Keratinocyte (primary cell): ENCODE measurements around the gene ABHD5. TPM values are rescaled to one million over a fixed set of nuclear protein-coding genes. Genes with fewer than 3 reads are reported as not detected.

ENCODE experiments used
- DNase-seq: peaks from one replicate; pipeline ENCODE4 v3.0.0-alpha.2; 2011; ENCODE audit warnings: low read depth, missing footprints, low spot score
- FAIRE-seq: peaks from 2 replicates; lab custom pipeline; 2011; peaks lifted over from hg19 to GRCh38; lab: Jason Lieb, UNC
- H2AFZ ChIP-seq: 2 replicates; pipeline ENCODE4 v1.6.0; 2012; ENCODE audit warnings: low read length, control low read depth, inconsistent platforms; ENCODE audit not compliant: control insufficient read depth
- H3K27ac ChIP-seq: 2 replicates; pipeline ENCODE4 v1.5.1; 2011; ENCODE audit warnings: low read length; ENCODE audit not compliant: control insufficient read depth, insufficient read depth
- H3K27me3 ChIP-seq: 3 replicates; pipeline ENCODE4 v1.6.0; 2011; ENCODE audit warnings: low read length; ENCODE audit not compliant: control insufficient read depth, insufficient read depth; ENCODE audit errors: extremely low read depth
- H3K36me3 ChIP-seq, 2 experiments: 2 replicates in 1 of 2; 3 replicates in 1 of 2; pipeline ENCODE4 v1.5.1; 2011; ENCODE audit warnings: low read length in 2 of 2, mild to moderate bottlenecking in 1 of 2; ENCODE audit not compliant: control insufficient read depth in 2 of 2, insufficient read depth in 2 of 2; ENCODE audit errors: extremely low read depth in 1 of 2
- H3K4me1 ChIP-seq: 3 replicates; pipeline ENCODE4 v1.5.1; 2011; ENCODE audit warnings: low read length; ENCODE audit not compliant: control insufficient read depth, insufficient read depth; ENCODE audit errors: extremely low read depth
- H3K4me2 ChIP-seq: 3 replicates; pipeline ENCODE4 v1.6.0; 2011; ENCODE audit warnings: low read depth, low read length; ENCODE audit not compliant: control insufficient read depth, insufficient read depth; ENCODE audit errors: extremely low read depth
- H3K4me3 ChIP-seq, 3 experiments: fragments of 200-600 bp in 1 of 3; sonication (generic) in 1 of 3; 2 replicates in 2 of 3; 3 replicates in 1 of 3; pipeline ENCODE4 v1.5.1; 2011 to 2016; ENCODE audit warnings: low read length in 3 of 3, mild to moderate bottlenecking in 3 of 3, control low read depth in 2 of 3, inconsistent platforms in 1 of 3, low read depth in 1 of 3, mixed read lengths in 1 of 3, mixed run types in 1 of 3, moderate library complexity in 1 of 3; ENCODE audit not compliant: control insufficient read depth in 2 of 3, insufficient read depth in 2 of 3; ENCODE audit errors: extremely low read depth in 1 of 3
- H3K79me2 ChIP-seq: 2 replicates; pipeline ENCODE4 v1.6.0; 2012; ENCODE audit warnings: low read length; ENCODE audit not compliant: control insufficient read depth, insufficient read depth
- H3K9ac ChIP-seq: 3 replicates; pipeline ENCODE4 v1.6.0; 2011; ENCODE audit warnings: low read length; ENCODE audit not compliant: control insufficient read depth, insufficient read depth; ENCODE audit errors: extremely low read depth
- H3K9me1 ChIP-seq: 3 replicates; pipeline ENCODE4 v1.6.0; 2011; ENCODE audit warnings: low read length; ENCODE audit not compliant: control insufficient read depth, insufficient read depth; ENCODE audit errors: extremely low read depth
- H3K9me3 ChIP-seq: 2 replicates; pipeline ENCODE4 v1.5.1; 2012; ENCODE audit warnings: low read depth, low read length; ENCODE audit not compliant: control insufficient read depth
- H4K20me1 ChIP-seq: 3 replicates; pipeline ENCODE4 v1.6.0; 2011; ENCODE audit warnings: low read length; ENCODE audit not compliant: control insufficient read depth, insufficient read depth; ENCODE audit errors: extremely low read depth
- CTCF ChIP-seq, 3 experiments: IDR thresholded peaks in 1 of 3; conservative IDR thresholded peaks in 1 of 3; optimal IDR thresholded peaks in 1 of 3; 2 replicates in 2 of 3; 3 replicates in 1 of 3; pipeline versions ENCODE3 to v1.5.1; 2011; ENCODE audit warnings: low read length in 3 of 3, mild to moderate bottlenecking in 3 of 3, moderate library complexity in 2 of 3, control low read depth in 1 of 3, inconsistent platforms in 1 of 3; ENCODE audit not compliant: insufficient read depth in 2 of 3; ENCODE audit errors: extremely low read depth in 1 of 3
- EZH2 ChIP-seq: IDR thresholded peaks from one replicate; pipeline ENCODE4 v1.6.1; 2012; ENCODE audit warnings: inconsistent platforms, mild to moderate bottlenecking, low read length, moderate library complexity
- dilution Hi-C: fragments of 300-500 bp; cut with MboI; formaldehyde crosslinking; loops from one replicate; pipeline ENCODE4 v1.7.0; 2020; ENCODE audit warnings: low sequenced_read_pairs; ENCODE audit not compliant: extremely low pct_ligation_motif_present
- polyA plus RNA-seq, 5 experiments: library from polyadenylated mRNA; depleted of rRNA in 3 of 5; stranded (reverse) in 3 of 5; stranded (forward) in 1 of 5; unstranded in 1 of 5; fragments of >200 nt; gene quantifications; 1 replicate in 1 of 5; 2 replicates in 3 of 5; 3 replicates in 1 of 5; pipeline versions ENCODE4 v1.2.1 to v1.2.3, GENCODE V29; 2011 to 2012; ENCODE audit warnings: missing spikeins in 2 of 5, low read depth in 1 of 5, low replicate concordance in 1 of 5

ABHD5 gene
- polyA plus RNA-seq, 1 donor (not counting 4 experiments of a cell fraction or from before 2014, with no cell fraction given), result 26.8 TPM

DNA sequence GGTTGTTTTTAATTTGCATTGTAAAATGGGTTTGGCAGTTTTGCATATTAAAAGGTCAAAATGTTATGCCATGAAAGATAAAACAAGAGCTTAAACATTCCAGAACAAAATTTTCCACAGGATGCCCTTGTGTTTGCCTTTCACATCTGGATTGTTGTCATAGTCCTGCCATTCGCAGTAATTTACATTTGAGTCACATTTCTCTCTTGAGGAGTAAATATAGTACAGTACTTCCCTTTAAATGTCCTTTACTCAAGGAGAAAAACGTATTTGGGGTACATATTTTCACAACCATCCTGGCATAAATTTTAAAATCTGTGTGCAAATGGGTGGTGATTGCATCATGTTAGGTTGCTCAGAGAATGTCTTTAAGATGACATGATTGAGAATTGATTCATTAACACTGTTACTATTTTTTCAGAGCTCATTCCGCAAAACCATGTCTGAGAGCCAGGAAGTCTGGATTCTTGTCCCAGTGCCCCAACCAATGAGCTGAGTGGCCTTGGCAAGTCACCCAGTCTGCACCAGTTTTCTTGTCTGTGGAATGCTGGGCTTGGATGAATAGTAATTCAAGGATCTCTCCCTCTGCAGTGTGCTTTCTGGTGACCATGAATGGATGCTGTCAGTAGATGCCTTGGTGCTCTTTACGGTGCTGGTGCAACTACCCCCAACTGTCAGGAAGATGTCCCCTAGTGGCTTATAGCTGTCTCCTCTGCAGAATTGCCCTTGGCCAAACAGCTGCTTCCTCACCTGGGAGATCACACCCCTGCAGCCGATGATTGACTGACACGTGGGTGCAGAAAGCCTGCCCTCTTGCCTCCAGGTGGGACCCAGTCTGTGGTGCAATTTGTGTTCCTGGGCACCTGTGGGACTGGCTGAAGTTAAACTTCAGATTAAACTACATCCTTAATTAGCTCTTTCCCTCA is 43.0 kb downstream of the ABHD5 start:
- no peak overlapping the region for H3K4me3 ChIP-seq
- dilution Hi-C loops, result no loop called here
- FAIRE-seq (no peak), DNase-seq (no peak)
- no peak overlapping the region for H3K4me2 ChIP-seq
- no peak overlapping the region for H3K27ac ChIP-seq
- H4K20me1 ChIP-seq, result no peaks in the 10 kb centered on the region
- no peaks in the 10 kb centered on the region for H3K9me3 ChIP-seq
- no peaks in the 10 kb centered on the region for H3K79me2 ChIP-seq
- no peak overlapping the region for H3K9ac ChIP-seq
- no peaks in the 10 kb centered on the region for H3K27me3 ChIP-seq
- no peak for TF ChIP-seq EZH2
- peak in 2 of 3 experiments; percentile 9 to 19 for TF ChIP-seq CTCF (optimal IDR thresholded peaks at IDR 0.05 in 1 of 3, IDR thresholded peaks at IDR 0.05 in 1 of 3, conservative IDR thresholded peaks at IDR 0.05 in 1 of 3; ENCODE audit: extremely low read depth in 1 of 3, insufficient read depth in 2 of 3, low read length in 3 of 3)
- peaks cover 15% of the 10 kb centered on the region for H3K4me1 ChIP-seq
- H3K9me1 ChIP-seq, result no peaks in the 10 kb centered on the region
- no peak overlapping the region for H2AFZ ChIP-seq
- H3K36me3 ChIP-seq, result no peaks in the 10 kb centered on the region

- H3K9me3 ChIP-seq, result no peaks in the 10 kb centered on the region
- H3K36me3 ChIP-seq, result no peaks in the 10 kb centered on the region
- no peak overlapping the region for H3K4me3 ChIP-seq
- no peak overlapping the region for H3K9ac ChIP-seq
- H3K4me1 ChIP-seq, result peaks cover 15% of the 10 kb centered on the region
- DNase-seq (no peak), FAIRE-seq (no peak)
- H3K27ac ChIP-seq, result no peak overlapping the region
- no peak for TF ChIP-seq EZH2
- no peak for TF ChIP-seq CTCF (optimal IDR thresholded peaks at IDR 0.05 in 1 of 3, IDR thresholded peaks at IDR 0.05 in 1 of 3, conservative IDR thresholded peaks at IDR 0.05 in 1 of 3; ENCODE audit: extremely low read depth in 1 of 3, insufficient read depth in 2 of 3, low read length in 3 of 3)
- dilution Hi-C loops, result no loop called here
- no peak overlapping the region for H3K4me2 ChIP-seq
- no peaks in the 10 kb centered on the region for H3K27me3 ChIP-seq
- no peaks in the 10 kb centered on the region for H3K79me2 ChIP-seq
- H2AFZ ChIP-seq, result no peak overlapping the region
- no peaks in the 10 kb centered on the region for H4K20me1 ChIP-seq
- H3K9me1 ChIP-seq, result no peaks in the 10 kb centered on the region
These were observed 43.9 kb downstream of the ABHD5 start for GRCh38 chr3:43734685-43735084.
